Activated CD8-positive, alpha-beta T cell treated with anti-CD3 and anti-CD28 coated beads for 36 hours (primary cell): ENCODE data around the gene ORMDL1. TPM values are rescaled to one million over a fixed set of nuclear protein-coding genes. Genes with fewer than 3 reads are reported as not detected.

Source experiments
- ATAC-seq: fragments of 200-7000 bp; cut with Tn5 transposase; one replicate; pipeline ENCODE4 v1.10.0; 2021; ENCODE audit warnings: mild to moderate bottlenecking, moderate library complexity
- CTCF ChIA-PET: fragments of 350-600 bp; sonication (Branson Sonifier 250); formaldehyde crosslinking; loops from one replicate; lab custom pipeline; 2021; ENCODE audit warnings: antibody characterized with exemption; lab: Charles Lee
- POLR2A ChIA-PET: fragments of 350-600 bp; sonication (Branson Sonifier 250); formaldehyde crosslinking; loops from one replicate; lab custom pipeline; 2021; ENCODE audit warnings: antibody characterized with exemption; lab: Charles Lee
- DNase-seq: peaks from one replicate; pipeline ENCODE4 v3.0.0-alpha.2; 2020
- H3K27ac Mint-ChIP-seq: one replicate; pipeline ENCODE4 v1.8.0; 2021; ENCODE audit warnings: mild to moderate bottlenecking, mixed read lengths
- H3K27me3 Mint-ChIP-seq: one replicate; pipeline ENCODE4 v1.8.0; 2021; ENCODE audit warnings: mixed read lengths
- H3K36me3 Mint-ChIP-seq: one replicate; pipeline ENCODE4 v1.8.0; 2021; ENCODE audit warnings: low read depth, mixed read lengths
- H3K4me1 Mint-ChIP-seq: one replicate; pipeline ENCODE4 v1.8.0; 2021; ENCODE audit warnings: low read depth, mixed read lengths
- H3K4me3 Mint-ChIP-seq: one replicate; pipeline ENCODE4 v1.8.0; 2021; ENCODE audit warnings: mild to moderate bottlenecking, moderate library complexity, mixed read lengths
- H3K9me3 Mint-ChIP-seq: one replicate; pipeline ENCODE4 v1.8.0; 2021; ENCODE audit warnings: mixed read lengths
- CTCF ChIP-seq: fragments of 200-600 bp; IDR thresholded peaks from one replicate; pipeline ENCODE4 v1.8.0; 2022; ENCODE audit warnings: antibody characterized with exemption, mild to moderate bottlenecking
- intact Hi-C: fragments of 100-400 bp; cut with micrococcal nuclease; formaldehyde crosslinking; loops from one replicate; pipeline ENCODE4 v1.10.0; 2022
- total RNA-seq, 2 experiments: library from RNA; stranded (reverse); gene quantifications; one replicate each; pipeline ENCODE4 v1.2.3, GENCODE V29; 2021

Gene ORMDL1
- total RNA-seq, 2 experiments from 2014 or later: 48.2 to 53.7 TPM

- H3K36me3 Mint-ChIP-seq: peaks cover 23% of the 10 kb centered on the region
- no peak for ATAC-seq
- intact Hi-C loops: no loop called here
- POLR2A ChIA-PET: no interaction called here
- H3K9me3 Mint-ChIP-seq: no peaks in the 10 kb centered on the region
- no peak overlapping the region for H3K27ac Mint-ChIP-seq
- H3K4me3 Mint-ChIP-seq: no peak overlapping the region
- CTCF ChIA-PET: no interaction called here
- DNase-seq: no peak
- H3K4me1 Mint-ChIP-seq: peaks cover 3% of the 10 kb centered on the region
- H3K27me3 Mint-ChIP-seq: no peaks in the 10 kb centered on the region
- TF ChIP-seq CTCF: no peak
Observed at GRCh38 chr2:189824694-189825396, 40.7 kb upstream of the ORMDL1 start.

GRCh38 chr2:189821953-189822748, 38.0 kb upstream of the ORMDL1 start:
- Mint-ChIP-seq H3K27ac (no peak overlapping the region), H3K27me3 (no peaks in the 10 kb centered on the region), H3K36me3 (peaks cover 31% of the 10 kb centered on the region), H3K9me3 (peaks cover 2% of the 10 kb centered on the region), H3K4me3 (no peak overlapping the region), H3K4me1 (peaks cover 19% of the 10 kb centered on the region)
- ChIA-PET CTCF (no interaction called here), POLR2A (no interaction called here)
- intact Hi-C loops: no loop called here
- TF ChIP-seq CTCF: no peak
- no peak for DNase-seq
- ATAC-seq: no peak

- no peak for TF ChIP-seq CTCF
- Mint-ChIP-seq H3K27me3 (no peaks in the 10 kb centered on the region), H3K4me1 (peaks cover 19% of the 10 kb centered on the region), H3K4me3 (no peak overlapping the region), H3K9me3 (peaks cover 2% of the 10 kb centered on the region), H3K27ac (peak overlapping the region; percentile 86), H3K36me3 (peaks cover 45% of the 10 kb centered on the region)
- peak; percentile 63 for ATAC-seq
- POLR2A ChIA-PET: interaction anchor here (0.8 to 1.3 kb wide), 2 partner anchors 12 to 35 kb away, joined by 3 to 6 read pairs; partner anchors contain the start of genes ORMDL1 and PMS1
- intact Hi-C loops: no loop called here
- DNase-seq: no peak
- CTCF ChIA-PET: no interaction called here
Observed at GRCh38 chr2:189819297-189819704, 35.2 kb upstream of the ORMDL1 start.

GRCh38 chr2:189818249-189819038, 34.3 kb upstream of the ORMDL1 start:
- Mint-ChIP-seq H3K9me3 (peaks cover 2% of the 10 kb centered on the region), H3K4me1 (peaks cover 19% of the 10 kb centered on the region), H3K27ac (peak overlapping the region; percentile 86), H3K36me3 (peaks cover 53% of the 10 kb centered on the region), H3K27me3 (no peaks in the 10 kb centered on the region), H3K4me3 (no peak overlapping the region)
- ChIA-PET POLR2A (interaction anchor here (1.3 kb wide), 1 partner anchor 34 kb away, joined by 6 read pairs; the partner anchor contains the start of genes ORMDL1 and PMS1), CTCF (no interaction called here)
- DNase-seq (peak; percentile 3), ATAC-seq (peak; percentile 63)
- intact Hi-C loops: no loop called here
- TF ChIP-seq CTCF: no peak
